ENCODE measurements around the gene IGSF23. TPM values are rescaled to one million over a fixed set of nuclear protein-coding genes. Genes with fewer than 3 reads are reported as not detected.

Gene IGSF23
- total RNA-seq, 1 experiment from 2014 or later, result not detected

GRCh38 chr19:44579663-44580365, 33.5 kb upstream of the IGSF23 start:
- no peak overlapping the region for H3K14ac ChIP-seq (ENCODE audit: insufficient read depth, low read length)
- no peaks in the 10 kb centered on the region for H3K27me3 ChIP-seq (ENCODE audit: insufficient read depth, low read length)
- Mint-ChIP-seq H3K27ac (no peak overlapping the region), H3K36me3 (ENCODE audit: insufficient read depth in 1 of 3, low read depth in 3 of 3) (no peaks in the 10 kb centered on the region), H3K27me3 (ENCODE audit: low read depth) (peaks cover 11% of the 10 kb centered on the region), H3K4me3 (no peak overlapping the region), H3K9me3 (no peaks in the 10 kb centered on the region), H3K4me1 (peaks cover 2 to 10% of the 10 kb centered on the region in 2 experiments; a peak in 3 of 4 replicates)
- H3K18ac ChIP-seq (ENCODE audit: insufficient read length, low read depth, low read length), result no peak overlapping the region
- H3K27ac ChIP-seq (ENCODE audit: insufficient read length, low read depth, low read length), result no peak overlapping the region
- WGBS (ENCODE audit: extremely low coverage, insufficient read length, low lambda C conversion rate), result no CpG with 5 or more reads among the region's 5 CpGs
- H4K20me1 ChIP-seq (ENCODE audit: control insufficient read depth, insufficient read depth, insufficient read length), result no peaks in the 10 kb centered on the region
- no peak overlapping the region for H2BK5ac ChIP-seq (ENCODE audit: insufficient read length, low read length)
- H3K79me1 ChIP-seq (ENCODE audit: insufficient read depth, low read depth, low read length, poor library complexity, severe bottlenecking), result no peaks in the 10 kb centered on the region
- no peak for TF ChIP-seq CTCF (conservative IDR thresholded peaks at IDR 0.05)
- no peak overlapping the region for H3K4ac ChIP-seq (ENCODE audit: low read depth, low read length)
- H2BK12ac ChIP-seq (ENCODE audit: insufficient read length, low read depth, low read length), result no peak overlapping the region
- no peak overlapping the region for H3T11ph ChIP-seq (ENCODE audit: low read length)
- H3K23me2 ChIP-seq (ENCODE audit: insufficient read length, low read depth, low read length, poor library complexity, severe bottlenecking), result no peaks in the 10 kb centered on the region
- no peak overlapping the region for H2BK20ac ChIP-seq (ENCODE audit: low read depth, low read length, poor library complexity, severe bottlenecking)
- H3K23ac ChIP-seq (ENCODE audit: insufficient read length, low read depth, low read length), result no peak overlapping the region
- H3K4me2 ChIP-seq (ENCODE audit: insufficient read depth, insufficient read length, low read length), result no peak overlapping the region
- H4K91ac ChIP-seq (ENCODE audit: insufficient read length, low read depth, low read length), result no peak overlapping the region
- no peak overlapping the region for H2BK15ac ChIP-seq (ENCODE audit: low read depth, low read length)
- no peak overlapping the region for H4K5ac ChIP-seq (ENCODE audit: insufficient read length, low read depth, low read length)
- no peaks in the 10 kb centered on the region for H3K79me2 ChIP-seq (ENCODE audit: insufficient read depth, low read length)
- H3K4me1 ChIP-seq (ENCODE audit: insufficient read depth, low read length), result no peaks in the 10 kb centered on the region
- no peak overlapping the region for H4K8ac ChIP-seq (replicated peaks; ENCODE audit: insufficient read length, low read depth, low read length)
- H3K9ac ChIP-seq (ENCODE audit: extremely low read depth, insufficient read length, low read length), result no peak overlapping the region
- H2BK120ac ChIP-seq (ENCODE audit: low read depth, low read length, poor library complexity, severe bottlenecking), result no peak overlapping the region
- H3K56ac ChIP-seq (ENCODE audit: insufficient read length, low read depth, low read length), result no peak overlapping the region
- no peaks in the 10 kb centered on the region for H3K9me3 ChIP-seq (ENCODE audit: control insufficient read depth, low read depth, low read length)
- no peak overlapping the region for H2AK5ac ChIP-seq (ENCODE audit: insufficient read length, low read length)
- no peak for DNase-seq
- no peak overlapping the region for H2AFZ ChIP-seq (ENCODE audit: low read length)

Data from H9 (cell line).